DMS53 treated with DMSO at 0.1 percent for 48 hours (cell line): ENCODE measurements around the gene TRAF3IP3.
A peak's percentile ranks its signal among the peaks of the same experiment; 100 is the strongest.
"Not testable (repeated sequence)": the region's sequence is repeated elsewhere in the genome, so short reads cannot be mapped to it uniquely, and the experiment has no call there.

ENCODE experiments used
- DNase-seq: peaks from one replicate; lab custom pipeline; 2025; ENCODE audit not compliant: unreplicated experiment; lab: John Stamatoyannopoulos, UW

Gene TRAF3IP3

DNA sequence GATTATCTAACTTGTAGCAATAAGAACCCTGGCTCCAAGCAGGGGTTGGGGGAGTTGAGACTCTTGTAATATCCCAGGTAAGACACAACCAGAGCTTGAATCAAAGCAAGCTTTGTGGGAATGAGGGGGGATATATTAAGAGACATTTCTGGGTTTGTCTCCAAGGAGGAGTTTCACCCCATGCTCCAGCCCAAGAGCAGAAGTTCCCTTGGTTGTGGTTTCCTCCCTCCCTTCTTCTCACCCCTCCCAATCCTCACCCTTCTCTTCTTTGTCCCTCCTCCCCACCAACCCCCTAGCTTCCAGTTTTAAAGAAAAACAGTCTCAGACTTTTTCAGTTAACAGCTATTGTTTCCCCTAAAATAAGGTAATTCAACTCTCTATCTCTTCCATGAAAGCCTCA is 11.9 kb downstream of the TRAF3IP3 start:
- no peak for DNase-seq

- no peak for DNase-seq
Measured at GRCh38 chr1:209768354-209768774, 12.5 kb downstream of the TRAF3IP3 start.

DNA sequence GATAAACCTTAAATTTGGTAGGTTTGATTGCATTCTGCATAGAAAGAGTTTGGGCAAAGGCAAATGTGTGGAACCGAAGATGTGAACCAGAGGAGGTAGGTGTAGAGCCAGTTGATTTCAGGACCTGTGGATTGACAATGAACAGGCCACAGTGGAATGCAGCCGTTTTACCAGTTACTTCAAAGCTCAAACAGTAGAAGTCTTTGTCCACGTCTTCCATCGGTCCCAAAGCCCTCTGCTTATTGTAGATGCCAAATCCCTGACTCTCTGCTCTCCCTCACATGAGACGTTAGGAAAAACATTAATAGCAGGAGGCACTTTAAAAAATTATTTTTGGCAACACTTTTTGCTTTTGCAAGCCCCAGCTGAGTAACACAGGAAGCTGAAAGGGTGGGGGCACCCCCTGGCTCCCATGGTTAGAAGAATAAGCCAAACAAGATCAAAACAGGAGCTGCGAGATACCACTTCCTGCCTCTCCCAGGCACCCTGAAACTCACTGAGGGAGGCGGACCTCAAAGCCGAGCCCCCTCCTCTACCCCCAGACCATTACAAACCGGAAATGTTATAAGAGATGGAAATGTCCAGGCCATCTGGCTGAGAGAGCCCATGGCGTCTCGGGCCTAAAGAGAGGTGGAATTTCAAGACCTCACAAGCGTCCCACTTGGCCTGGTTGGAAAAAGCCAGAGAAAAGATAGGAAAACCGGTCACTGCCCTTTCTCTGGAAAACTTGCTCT is 13.5 kb downstream of the TRAF3IP3 start:
- DNase-seq = no peak

DNA sequence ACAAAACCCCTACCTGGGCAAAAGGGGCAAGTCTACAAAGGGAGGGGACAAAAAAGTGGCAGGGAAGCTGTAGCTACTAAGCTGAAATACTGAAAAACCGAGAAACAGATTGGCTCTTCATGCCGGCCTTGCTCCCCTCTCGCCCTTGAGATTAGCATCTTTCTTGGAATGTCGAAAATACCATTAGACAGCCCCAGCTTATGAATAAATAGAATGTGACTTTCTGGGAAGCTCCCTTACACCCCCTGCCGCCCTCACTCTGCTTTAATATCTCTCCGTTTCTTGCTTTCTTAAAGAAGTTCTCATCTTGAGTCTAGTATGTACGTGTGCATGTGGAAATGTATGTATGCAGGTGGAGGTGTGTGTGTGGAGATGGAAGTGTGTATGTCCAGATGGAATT is 14.1 kb downstream of the TRAF3IP3 start:
- no peak for DNase-seq

GRCh38 chr1:209770636-209771415 is 15.0 kb downstream of the TRAF3IP3 start:
- DNase-seq = no peak

- no peak for DNase-seq
Measured at GRCh38 chr1:209772126-209772525, 16.3 kb downstream of the TRAF3IP3 start.

DNA sequence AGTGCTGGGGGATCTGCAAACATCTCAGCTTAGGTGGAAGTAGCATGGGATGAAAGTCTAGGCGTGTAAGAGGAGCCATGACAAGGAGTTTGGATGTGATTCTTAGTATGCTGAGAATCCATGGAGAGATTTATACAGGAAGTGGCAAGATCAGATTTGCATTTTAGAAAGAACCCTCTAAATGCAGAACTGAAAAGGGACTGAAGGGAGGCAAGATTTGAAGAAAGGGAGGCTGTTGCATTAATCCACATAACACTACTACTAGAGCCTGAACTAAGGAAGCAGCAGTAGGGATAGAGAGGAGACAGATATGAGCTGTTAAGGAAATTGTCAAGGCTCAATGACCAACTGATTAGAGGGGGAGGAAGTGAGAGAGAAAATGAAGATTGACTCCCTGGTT is 18.7 kb downstream of the TRAF3IP3 start:
- DNase-seq = no peak

GRCh38 chr1:209775678-209776077 is 19.8 kb downstream of the TRAF3IP3 start:
- DNase-seq = no peak

- DNase-seq = no peak
Measured at GRCh38 chr1:209777587-209777986, 21.7 kb downstream of the TRAF3IP3 start.

GRCh38 chr1:209778102-209778501 is 22.2 kb downstream of the TRAF3IP3 start:
- no peak for DNase-seq

GRCh38 chr1:209780268-209780667 is 24.4 kb downstream of the TRAF3IP3 start:
- no peak for DNase-seq

DNA sequence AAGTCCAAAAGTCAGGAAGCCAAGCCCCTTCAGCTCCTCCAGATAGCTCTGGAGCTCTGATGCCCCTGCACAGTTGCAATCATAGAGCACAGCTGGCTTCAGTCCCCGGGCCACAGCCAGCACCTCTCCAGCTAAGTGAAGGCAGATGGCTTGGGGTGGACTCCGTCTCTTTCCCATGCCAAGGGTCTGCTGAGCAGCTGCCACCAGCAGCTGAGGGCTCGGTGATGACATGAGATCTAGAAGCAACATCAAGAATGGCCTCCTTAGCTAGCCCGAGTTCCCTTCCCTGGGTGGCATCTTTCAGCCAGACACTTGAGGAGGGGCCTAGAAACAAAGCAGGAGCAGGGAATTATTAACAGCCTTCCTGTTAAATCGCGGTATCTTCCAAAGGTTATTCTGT is 27.5 kb downstream of the TRAF3IP3 start:
- no peak for DNase-seq

DNA sequence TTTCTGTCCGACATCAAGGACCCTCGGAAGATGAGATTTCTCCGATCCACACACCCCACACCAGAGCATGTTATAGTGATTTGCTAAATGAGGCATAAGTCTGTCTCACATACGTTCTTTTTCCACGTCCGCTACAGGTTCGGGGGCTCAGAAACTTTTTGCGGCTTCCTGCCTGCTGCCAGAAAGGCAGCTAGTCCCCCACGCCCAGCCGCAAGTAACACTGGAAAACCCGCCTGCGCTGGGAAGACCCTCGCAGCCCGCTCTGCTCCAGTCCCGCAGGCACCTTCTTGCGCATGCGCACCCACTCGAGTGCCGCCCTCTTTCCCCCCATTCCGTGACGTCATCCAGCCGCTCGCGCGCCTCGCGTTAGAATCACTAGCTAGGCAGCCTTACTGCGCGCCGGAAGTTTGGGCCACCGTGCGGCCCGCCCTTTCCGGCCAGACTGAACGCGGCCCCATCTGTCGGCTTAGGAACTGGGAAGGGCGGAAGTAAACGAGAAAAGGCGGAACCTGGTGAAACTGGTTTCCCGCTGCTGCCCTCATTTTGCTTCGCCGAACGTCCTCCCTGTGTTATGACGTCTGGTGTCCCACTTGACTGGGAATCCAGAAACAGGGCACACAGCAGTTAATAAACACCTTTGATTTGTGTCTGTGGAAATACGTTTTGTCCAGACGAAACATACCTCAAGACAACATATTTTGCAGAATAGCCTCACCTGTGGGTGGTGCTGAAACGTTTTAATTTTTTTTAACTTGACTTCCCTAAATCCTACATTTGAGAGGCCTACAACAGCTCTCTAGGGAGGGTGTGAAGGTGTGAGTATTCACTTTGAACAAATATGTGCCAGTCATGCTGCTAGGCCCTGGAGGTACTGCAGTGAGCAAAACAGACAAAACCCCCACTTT is 28.7 kb downstream of the TRAF3IP3 start, which contains the start of gene C1orf74:
C1orf74 (minus strand) TSS at position 295 of the 905 bp plus-strand sequence. CDS start 925 bp downstream, outside the sequence.
- peak; percentile 99 for DNase-seq

- no peak for DNase-seq
Measured at GRCh38 chr1:209785592-209785991, 29.7 kb downstream of the TRAF3IP3 start.

- DNase-seq = no peak
Measured at GRCh38 chr1:209786146-209786545, 30.3 kb downstream of the TRAF3IP3 start.

DNA sequence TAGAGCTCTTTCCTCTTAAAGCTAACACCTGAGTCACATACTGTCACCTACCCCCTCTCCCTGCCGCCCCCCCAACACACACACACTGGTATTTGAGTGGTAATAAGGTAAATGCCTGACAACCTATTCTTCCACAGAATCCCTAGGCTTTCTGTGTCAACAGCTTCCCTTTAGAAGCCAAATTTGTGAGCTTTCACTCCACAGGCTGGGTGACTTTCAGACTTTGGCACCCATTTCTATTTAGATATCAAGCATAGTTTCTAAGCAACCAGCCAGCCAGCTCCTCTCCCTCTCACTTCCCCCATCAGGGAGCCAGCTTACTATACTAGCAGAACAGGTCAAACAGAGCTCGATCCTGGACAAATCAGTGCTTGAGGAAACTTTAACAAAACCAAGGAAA is 31.7 kb downstream of the TRAF3IP3 start:
- no peak for DNase-seq

DNA sequence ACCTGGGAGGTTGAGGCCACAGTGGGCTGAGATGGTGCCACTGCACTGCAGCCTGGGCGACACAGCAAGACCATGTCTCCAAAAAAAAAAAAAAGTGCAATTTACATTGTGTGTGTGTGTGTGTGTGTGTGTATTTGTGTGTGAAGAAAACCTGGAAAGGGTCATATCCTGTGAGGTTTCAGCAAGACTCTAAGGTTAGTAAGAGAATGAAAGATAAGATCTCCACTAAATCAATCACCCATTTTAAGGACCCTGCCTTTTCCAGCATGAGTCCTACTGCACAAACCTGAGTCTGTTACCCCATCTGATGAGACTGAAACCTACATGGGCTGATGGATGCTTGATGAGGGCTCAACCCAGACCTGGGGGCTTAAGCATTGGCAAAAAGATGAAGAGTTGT is 33.4 kb downstream of the TRAF3IP3 start:
- no peak for DNase-seq

DNA sequence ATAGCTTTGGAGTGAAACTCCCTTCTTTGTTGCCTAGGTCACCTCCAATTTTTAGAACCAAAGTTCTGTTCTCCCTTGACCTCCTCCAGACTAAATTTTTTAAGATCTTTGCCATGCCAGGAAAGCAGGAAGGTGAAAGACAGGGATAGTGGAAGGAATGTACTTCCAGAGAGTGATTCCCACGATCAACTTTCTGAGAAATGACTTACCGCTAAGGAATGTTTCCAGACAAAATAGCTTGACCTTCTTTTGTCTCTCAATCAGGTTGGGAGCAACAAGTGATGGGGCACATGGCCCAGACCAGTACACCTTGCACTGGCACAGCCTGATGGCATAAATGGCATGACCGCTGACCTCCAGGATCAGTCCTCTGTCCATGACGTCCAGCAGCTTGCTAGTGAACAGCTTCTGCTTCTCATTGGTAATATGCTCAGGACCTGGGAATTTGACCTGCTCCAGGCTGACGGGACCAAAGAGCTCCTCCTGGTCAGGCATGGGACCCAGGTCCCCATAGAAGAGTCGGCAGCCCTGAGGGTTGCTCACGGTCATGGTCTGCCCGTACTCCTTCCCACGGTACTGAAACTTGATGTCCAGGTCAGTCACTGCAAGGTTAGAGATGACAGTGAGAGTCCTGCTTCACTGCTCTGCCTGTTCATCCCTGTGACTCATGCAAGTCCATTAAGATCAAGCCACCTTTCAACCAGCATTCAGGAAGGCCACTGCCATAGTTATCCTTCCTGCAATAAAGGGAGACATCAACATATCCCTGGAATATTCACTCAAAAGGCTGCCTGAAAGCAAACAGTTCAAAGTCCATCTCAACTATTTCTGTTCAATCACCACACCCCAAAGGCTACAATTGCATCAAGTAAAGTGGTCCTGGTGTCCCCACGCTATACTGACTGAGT is 34.7 kb downstream of the TRAF3IP3 start:
- no peak for DNase-seq

- no peak for DNase-seq
Measured at GRCh38 chr1:209791920-209792319, 36.1 kb downstream of the TRAF3IP3 start.

DNA sequence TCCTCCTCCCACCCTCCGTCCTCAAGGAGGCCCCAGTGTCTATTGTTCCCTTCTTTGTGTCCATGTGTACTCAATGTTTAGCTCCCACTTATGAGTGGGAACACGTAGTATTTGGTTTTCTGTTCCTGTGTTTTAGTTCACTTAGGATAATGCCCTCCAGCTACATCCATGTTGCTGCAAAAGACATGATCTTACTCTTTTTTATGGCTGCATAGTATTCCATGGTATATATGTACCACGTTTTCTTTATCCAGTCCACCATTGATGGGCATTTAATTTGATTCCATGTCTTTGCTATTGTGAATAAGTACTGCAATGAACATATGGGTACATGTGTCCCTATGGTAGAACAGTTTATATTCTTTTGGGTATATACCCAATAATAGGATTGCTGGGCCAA is 37.9 kb downstream of the TRAF3IP3 start:
- DNase-seq = not testable (repeated sequence)
